PC-9 (cell line): ENCODE measurements around the gene PTBP1. TPM values are rescaled to one million over a fixed set of nuclear protein-coding genes. Genes with fewer than 3 reads are reported as not detected.

ENCODE experiments used
- Bru-seq: library from RNA; stranded (reverse); fragments of 400-500 nt; gene quantifications from one replicate; lab custom pipeline; 2021; lab: Mats Ljungman, UMichigan
- BruChase-seq, 2 experiments: library from RNA; stranded (reverse); fragments of 400-500 nt; gene quantifications; one replicate each; lab custom pipeline; 2021; lab: Mats Ljungman, UMichigan
- BruUV-seq: library from RNA; stranded (reverse); fragments of 400-500 nt; replicated peaks from 2 replicates; lab custom pipeline; 2021; lab: Mats Ljungman, UMichigan
- CTCF ChIA-PET: fragments of 300-600 bp; sonication (Branson Sonifier 250); formaldehyde crosslinking; loops from one replicate; lab custom pipeline; 2022; ENCODE audit warnings: antibody characterized with exemption; lab: Charles Lee
- POLR2A ChIA-PET: fragments of 300-600 bp; sonication (Branson Sonifier 250); formaldehyde crosslinking; loops from one replicate; lab custom pipeline; 2022; ENCODE audit warnings: antibody characterized with exemption; ENCODE audit not compliant: unreplicated experiment; lab: Charles Lee
- DNase-seq, 2 experiments: peaks; one replicate each; pipeline versions ENCODE4 v3.0.0 to v3.0.0-alpha.2; 2015 to 2022; ENCODE audit warnings: mixed read lengths in 1 of 2
- H2AFZ ChIP-seq: fragments of 200-600 bp; sonication (generic); 2 replicates; pipeline ENCODE4 v1.8.1; 2017; ENCODE audit warnings: antibody characterized with exemption
- H3F3A ChIP-seq: fragments of 200-600 bp; sonication (generic); 2 replicates; pipeline ENCODE4 v1.8.1; 2017; ENCODE audit warnings: antibody characterized with exemption, mild to moderate bottlenecking, low read depth; ENCODE audit not compliant: insufficient read depth
- H3K27ac ChIP-seq: fragments of 200-600 bp; sonication (generic); 2 replicates; pipeline ENCODE4 v1.6.1; 2016; ENCODE audit warnings: mixed run types
- H3K27me3 ChIP-seq: fragments of 200-600 bp; sonication (generic); 2 replicates; pipeline ENCODE4 v1.6.1; 2016; ENCODE audit warnings: low read depth, mixed run types; ENCODE audit not compliant: insufficient read depth
- H3K36me3 ChIP-seq: fragments of 200-600 bp; sonication (generic); 2 replicates; pipeline ENCODE4 v1.6.1; 2016; ENCODE audit warnings: low read depth, mixed run types
- H3K4me1 ChIP-seq: fragments of 200-600 bp; sonication (generic); replicated peaks from 2 replicates; pipeline ENCODE4 v1.6.1; 2016; ENCODE audit warnings: mixed run types; ENCODE audit not compliant: insufficient read depth
- H3K4me2 ChIP-seq: fragments of 200-600 bp; sonication (generic); 2 replicates; pipeline ENCODE4 v1.6.1; 2017; ENCODE audit warnings: mixed run types
- H3K4me3 ChIP-seq: fragments of 200-600 bp; sonication (generic); 2 replicates; pipeline ENCODE4 v1.6.1; 2016; ENCODE audit warnings: mixed run types
- H3K79me2 ChIP-seq: fragments of 200-600 bp; sonication (generic); 2 replicates; pipeline ENCODE4 v1.6.1; 2017; ENCODE audit warnings: low read depth, mixed run types
- H3K9me2 ChIP-seq: fragments of 200-600 bp; sonication (generic); 2 replicates; pipeline ENCODE4 v1.8.1; 2017; ENCODE audit warnings: mild to moderate bottlenecking; ENCODE audit not compliant: insufficient read depth
- H3K9me3 ChIP-seq: fragments of 200-600 bp; sonication (generic); 2 replicates; pipeline ENCODE4 v1.8.1; 2016; ENCODE audit warnings: low read depth; ENCODE audit not compliant: insufficient read depth
- H4K20me1 ChIP-seq: fragments of 200-600 bp; sonication (generic); 2 replicates; pipeline ENCODE4 v1.8.1; 2017; ENCODE audit not compliant: insufficient read depth
- EZH2 ChIP-seq: fragments of 200-600 bp; sonication (generic); IDR thresholded peaks from 2 replicates; pipeline ENCODE4 v1.8.0; 2017; ENCODE audit warnings: antibody characterized with exemption, low read depth
- intact Hi-C: fragments of 100-400 bp; cut with micrococcal nuclease; formaldehyde crosslinking; loops from one replicate; pipeline ENCODE4 v1.10.0; 2022; ENCODE audit not compliant: unreplicated experiment
- long read RNA-seq: library from polyadenylated mRNA; stranded (forward); transcript quantifications from one replicate; pipeline ENCODE4 v2.0.0, GENCODE V29; 2022
- total RNA-seq: library from RNA; stranded (reverse); gene quantifications from 2 replicates; pipeline ENCODE4 v1.2.3, GENCODE V29; 2021
- TF ChIP-seq, protein P1 (sequence below): fragments of 200-600 bp; sonication (generic); conservative IDR thresholded peaks from 2 replicates; pipeline ENCODE4 v1.6.1; 2017; ENCODE audit warnings: mixed run types, antibody characterized with exemption, mild to moderate bottlenecking, moderate library complexity

Gene PTBP1
- total RNA-seq (461 and 542 TPM in 2 replicates), Bru-seq, nascent RNA (percentile 95 among the genes with signal in this experiment), BruChase-seq, experiment 1, labeled RNA remaining after a 2-hour chase (percentile 97 among the genes with signal in this experiment), BruChase-seq, experiment 2, labeled RNA remaining after a 6-hour chase (percentile 99 among the genes with signal in this experiment)
- long read RNA-seq, transcript PTBP1-203 (15 exons, 3,598 nt): major isoform, 206 of 397 reads
- long read RNA-seq, transcript PTBP1-201 (14 exons, 3,155 nt): minor isoform, 50 of 397 reads
- long read RNA-seq, partial matches to known transcripts: 104 of 397 reads
- long read RNA-seq, other reads (novel, unspliced or antisense): 34 of 397 reads

- Histone ChIP-seq H3K79me2 (peaks cover 41% of the 10 kb centered on the region), H4K20me1 (peaks cover 40% of the 10 kb centered on the region), H2AFZ (no peak within 1 kb of the TSS), H3F3A (peaks cover 33% of the 10 kb centered on the region; the same call in 1 of the 2 replicates), H3K36me3 (peaks cover 10% of the 10 kb centered on the region; the same call in 1 of the 2 replicates), H3K27ac (peak within 1 kb of the TSS; percentile 85), H3K4me2 (peak within 1 kb of the TSS; percentile 97), H3K27me3 (no peaks in the 10 kb centered on the region), H3K9me3 (no peaks in the 10 kb centered on the region), H3K4me3 (peak within 1 kb of the TSS; percentile 78), H3K4me1 (peaks cover 23% of the 10 kb centered on the region), H3K9me2 (no peaks in the 10 kb centered on the region)
- TF ChIP-seq, protein P1, sequence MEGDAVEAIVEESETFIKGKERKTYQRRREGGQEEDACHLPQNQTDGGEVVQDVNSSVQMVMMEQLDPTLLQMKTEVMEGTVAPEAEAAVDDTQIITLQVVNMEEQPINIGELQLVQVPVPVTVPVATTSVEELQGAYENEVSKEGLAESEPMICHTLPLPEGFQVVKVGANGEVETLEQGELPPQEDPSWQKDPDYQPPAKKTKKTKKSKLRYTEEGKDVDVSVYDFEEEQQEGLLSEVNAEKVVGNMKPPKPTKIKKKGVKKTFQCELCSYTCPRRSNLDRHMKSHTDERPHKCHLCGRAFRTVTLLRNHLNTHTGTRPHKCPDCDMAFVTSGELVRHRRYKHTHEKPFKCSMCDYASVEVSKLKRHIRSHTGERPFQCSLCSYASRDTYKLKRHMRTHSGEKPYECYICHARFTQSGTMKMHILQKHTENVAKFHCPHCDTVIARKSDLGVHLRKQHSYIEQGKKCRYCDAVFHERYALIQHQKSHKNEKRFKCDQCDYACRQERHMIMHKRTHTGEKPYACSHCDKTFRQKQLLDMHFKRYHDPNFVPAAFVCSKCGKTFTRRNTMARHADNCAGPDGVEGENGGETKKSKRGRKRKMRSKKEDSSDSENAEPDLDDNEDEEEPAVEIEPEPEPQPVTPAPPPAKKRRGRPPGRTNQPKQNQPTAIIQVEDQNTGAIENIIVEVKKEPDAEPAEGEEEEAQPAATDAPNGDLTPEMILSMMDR: no peak
- TF ChIP-seq EZH2: no peak
- intact Hi-C loops: loop anchor here (2.0 kb wide), 3 partner anchors 14 to 224 kb away; partner anchors contain the start of gene BSG
- CTCF ChIA-PET: no interaction called here
- POLR2A ChIA-PET: interaction anchor here (0.6 kb wide), 1 partner anchor 385 kb away, joined by 3 read pairs; no protein-coding TSS in a partner anchor
- peak; percentile 98 to 99 for DNase-seq
- BruUV-seq: TSS peak; percentile 74
Observed at GRCh38 chr19:796692-797527, at the start of gene PTBP1. PTBP1 (plus strand) TSS chr19:797452; CDS start chr19:797498, 46 bp downstream.

GRCh38 chr19:748274-748598, 49.0 kb upstream of the PTBP1 start:
- no TSS peak for BruUV-seq
- POLR2A ChIA-PET: no interaction called here
- TF ChIP-seq EZH2: no peak
- TF ChIP-seq, protein P1: no peak
- Histone ChIP-seq H3K27me3 (no peaks in the 10 kb centered on the region), H3K27ac (no peak overlapping the region), H4K20me1 (peaks cover 5% of the 10 kb centered on the region), H3K4me1 (peaks cover 9% of the 10 kb centered on the region), H3K4me3 (no peak overlapping the region), H2AFZ (no peak overlapping the region), H3K79me2 (peaks cover 9% of the 10 kb centered on the region; the same call in 1 of the 2 replicates), H3K36me3 (no peaks in the 10 kb centered on the region), H3K4me2 (no peak overlapping the region), H3K9me2 (no peaks in the 10 kb centered on the region), H3K9me3 (no peaks in the 10 kb centered on the region), H3F3A (peaks cover 30% of the 10 kb centered on the region)
- no peak for DNase-seq
- intact Hi-C loops: no loop called here
- CTCF ChIA-PET: no interaction called here

- Histone ChIP-seq H4K20me1 (peaks cover 14% of the 10 kb centered on the region), H2AFZ (no peak overlapping the region), H3K4me1 (peaks cover 22% of the 10 kb centered on the region), H3K4me2 (no peak overlapping the region), H3K9me2 (no peaks in the 10 kb centered on the region), H3K79me2 (peaks cover 24% of the 10 kb centered on the region), H3K27me3 (no peaks in the 10 kb centered on the region), H3K4me3 (no peak overlapping the region), H3K9me3 (no peaks in the 10 kb centered on the region), H3K36me3 (no peaks in the 10 kb centered on the region), H3F3A (peaks cover 28% of the 10 kb centered on the region), H3K27ac (no peak overlapping the region)
- BruUV-seq: no TSS peak
- DNase-seq: no peak
- TF ChIP-seq, protein P1: no peak
- no peak for TF ChIP-seq EZH2
- CTCF ChIA-PET: no interaction called here
- POLR2A ChIA-PET: no interaction called here
- intact Hi-C loops: loop anchor here (5.0 kb wide), 1 partner anchor 88 kb away; the partner anchor contains the start of gene RNF126
Observed at GRCh38 chr19:749811-750210, 47.4 kb upstream of the PTBP1 start.
